ENCODE measurements around the gene FAM25G. TPM values are rescaled to one million over a fixed set of nuclear protein-coding genes. Genes with fewer than 3 reads are reported as not detected.
"Not testable (repeated sequence)": the region's sequence is repeated elsewhere in the genome, so short reads cannot be mapped to it uniquely, and the experiment has no call there.

Gene FAM25G
- polyA plus RNA-seq, 3 donors: not detected

GRCh38 chr10:47467957-47468356, 23.5 kb downstream of the FAM25G start:
- H3K36me3 Mint-ChIP-seq; H3K4me1 Mint-ChIP-seq; H3K9me3 Mint-ChIP-seq; H3K9ac ChIP-seq (ENCODE audit: insufficient read depth, low read length, poor library complexity, severe bottlenecking); H3K4me1 ChIP-seq (ENCODE audit: control insufficient read depth in 1 of 2, insufficient read depth in 2 of 2, low read length in 2 of 2); H3K27me3 ChIP-seq (ENCODE audit: control insufficient read depth in 2 of 2, insufficient read depth in 2 of 2, low read length in 2 of 2); H2AFZ ChIP-seq (ENCODE audit: insufficient read depth, low read depth, low read length, poor library complexity, severe bottlenecking); intact Hi-C loops (cut with micrococcal nuclease); H3K9me3 ChIP-seq (replicated peaks in 1 of 2; ENCODE audit: control insufficient read depth in 1 of 2, insufficient read depth in 1 of 2, low read length in 2 of 2); H4K20me1 ChIP-seq (ENCODE audit: insufficient read depth, low read length); H3K27me3 Mint-ChIP-seq (ENCODE audit: low read depth in 3 of 3); H3K4me3 Mint-ChIP-seq; H3K79me2 ChIP-seq (ENCODE audit: insufficient read depth, low read length); H3K27ac Mint-ChIP-seq; H3K4me2 ChIP-seq (replicated peaks; ENCODE audit: extremely low read depth, low read length, poor library complexity, severe bottlenecking); H3K4me3 ChIP-seq (replicated peaks in 1 of 3; ENCODE audit: low read depth in 2 of 3, low read length in 3 of 3); DNase-seq; H3K36me3 ChIP-seq (replicated peaks in 1 of 2; ENCODE audit: control insufficient read depth in 1 of 2, insufficient read depth in 2 of 2, low read length in 2 of 2); H3K27ac ChIP-seq (ENCODE audit: low read depth in 1 of 2, low read length in 2 of 2): not testable (repeated sequence)
- no CpG with 5 or more reads among the region's 7 CpGs for WGBS (ENCODE audit: insufficient coverage)

GRCh38 chr10:47467458-47467857, 24.0 kb downstream of the FAM25G start:
- H3K4me1 Mint-ChIP-seq; H3K9ac ChIP-seq (ENCODE audit: insufficient read depth, low read length, poor library complexity, severe bottlenecking); H3K9me3 ChIP-seq (replicated peaks in 1 of 2; ENCODE audit: control insufficient read depth in 1 of 2, insufficient read depth in 1 of 2, low read length in 2 of 2); H3K79me2 ChIP-seq (ENCODE audit: insufficient read depth, low read length); H3K27ac ChIP-seq (ENCODE audit: low read depth in 1 of 2, low read length in 2 of 2); H3K36me3 ChIP-seq (replicated peaks in 1 of 2; ENCODE audit: control insufficient read depth in 1 of 2, insufficient read depth in 2 of 2, low read length in 2 of 2); intact Hi-C loops (cut with micrococcal nuclease); H3K27ac Mint-ChIP-seq; H3K27me3 ChIP-seq (ENCODE audit: control insufficient read depth in 2 of 2, insufficient read depth in 2 of 2, low read length in 2 of 2); H3K4me1 ChIP-seq (ENCODE audit: control insufficient read depth in 1 of 2, insufficient read depth in 2 of 2, low read length in 2 of 2); H3K36me3 Mint-ChIP-seq; H3K9me3 Mint-ChIP-seq; H3K27me3 Mint-ChIP-seq (ENCODE audit: low read depth in 3 of 3); H2AFZ ChIP-seq (ENCODE audit: insufficient read depth, low read depth, low read length, poor library complexity, severe bottlenecking); H3K4me2 ChIP-seq (replicated peaks; ENCODE audit: extremely low read depth, low read length, poor library complexity, severe bottlenecking); H3K4me3 ChIP-seq (replicated peaks in 1 of 3; ENCODE audit: low read depth in 2 of 3, low read length in 3 of 3); H3K4me3 Mint-ChIP-seq; H4K20me1 ChIP-seq (ENCODE audit: insufficient read depth, low read length): not testable (repeated sequence)
- WGBS (ENCODE audit: insufficient coverage): 100% methylated on average over 1 of the region's 5 CpGs
- peak in 1 of 3 donors; percentile 1 for DNase-seq

GRCh38 chr10:47465216-47465917, 26.1 kb downstream of the FAM25G start:
- H3K36me3 Mint-ChIP-seq; H3K27me3 Mint-ChIP-seq (ENCODE audit: low read depth in 3 of 3); intact Hi-C loops (cut with micrococcal nuclease); H3K9ac ChIP-seq (ENCODE audit: insufficient read depth, low read length, poor library complexity, severe bottlenecking); H3K4me2 ChIP-seq (replicated peaks; ENCODE audit: extremely low read depth, low read length, poor library complexity, severe bottlenecking); H4K20me1 ChIP-seq (ENCODE audit: insufficient read depth, low read length); H3K27ac ChIP-seq (ENCODE audit: low read depth in 1 of 2, low read length in 2 of 2); DNase-seq; H2AFZ ChIP-seq (ENCODE audit: insufficient read depth, low read depth, low read length, poor library complexity, severe bottlenecking); H3K4me1 Mint-ChIP-seq; H3K4me1 ChIP-seq (ENCODE audit: control insufficient read depth in 1 of 2, insufficient read depth in 2 of 2, low read length in 2 of 2); H3K27me3 ChIP-seq (ENCODE audit: control insufficient read depth in 2 of 2, insufficient read depth in 2 of 2, low read length in 2 of 2); H3K9me3 ChIP-seq (replicated peaks in 1 of 2; ENCODE audit: control insufficient read depth in 1 of 2, insufficient read depth in 1 of 2, low read length in 2 of 2); H3K36me3 ChIP-seq (replicated peaks in 1 of 2; ENCODE audit: control insufficient read depth in 1 of 2, insufficient read depth in 2 of 2, low read length in 2 of 2); H3K9me3 Mint-ChIP-seq; H3K4me3 ChIP-seq (replicated peaks in 1 of 3; ENCODE audit: low read depth in 2 of 3, low read length in 3 of 3); H3K4me3 Mint-ChIP-seq; H3K79me2 ChIP-seq (ENCODE audit: insufficient read depth, low read length): not testable (repeated sequence)
- peak overlapping the region in 1 of 7 donors; percentile 69 for H3K27ac Mint-ChIP-seq
- 95% methylated on average over 5 of the region's 14 CpGs for WGBS (ENCODE audit: insufficient coverage)

GRCh38 chr10:47462577-47463358, 28.7 kb downstream of the FAM25G start:
- H3K9me3 Mint-ChIP-seq; H3K79me2 ChIP-seq (ENCODE audit: insufficient read depth, low read length); H3K4me3 ChIP-seq (replicated peaks in 1 of 3; ENCODE audit: low read depth in 2 of 3, low read length in 3 of 3); H3K4me1 ChIP-seq (ENCODE audit: control insufficient read depth in 1 of 2, insufficient read depth in 2 of 2, low read length in 2 of 2); intact Hi-C loops (cut with micrococcal nuclease); H3K9ac ChIP-seq (ENCODE audit: insufficient read depth, low read length, poor library complexity, severe bottlenecking); H3K27ac Mint-ChIP-seq; H3K4me2 ChIP-seq (replicated peaks; ENCODE audit: extremely low read depth, low read length, poor library complexity, severe bottlenecking); H2AFZ ChIP-seq (ENCODE audit: insufficient read depth, low read depth, low read length, poor library complexity, severe bottlenecking); H3K27ac ChIP-seq (ENCODE audit: low read depth in 1 of 2, low read length in 2 of 2); H3K4me3 Mint-ChIP-seq; H4K20me1 ChIP-seq (ENCODE audit: insufficient read depth, low read length); H3K36me3 Mint-ChIP-seq; H3K4me1 Mint-ChIP-seq; H3K27me3 Mint-ChIP-seq (ENCODE audit: low read depth in 3 of 3); H3K36me3 ChIP-seq (replicated peaks in 1 of 2; ENCODE audit: control insufficient read depth in 1 of 2, insufficient read depth in 2 of 2, low read length in 2 of 2); DNase-seq; H3K27me3 ChIP-seq (ENCODE audit: control insufficient read depth in 2 of 2, insufficient read depth in 2 of 2, low read length in 2 of 2); H3K9me3 ChIP-seq (replicated peaks in 1 of 2; ENCODE audit: control insufficient read depth in 1 of 2, insufficient read depth in 1 of 2, low read length in 2 of 2): not testable (repeated sequence)
- no CpG with 5 or more reads among the region's 9 CpGs for WGBS (ENCODE audit: insufficient coverage)
